Tibial artery (tissue), 4 donors: Measurements from ENCODE around the gene OTOG.

ENCODE experiments used
- DNase-seq, 2 donors: peaks; one replicate each; pipeline ENCODE4 v3.0.0-alpha.2; 2019
- H3K27ac ChIP-seq, 2 donors: fragments of 200-600 bp; sonication (generic) in 1 of 2; 1 replicate in 1 of 2; 2 replicates in 1 of 2; pipeline ENCODE4 v1.5.1; 2018 to 2019; ENCODE audit warnings: mild to moderate bottlenecking in 1 of 2
- H3K27me3 ChIP-seq, 2 donors: fragments of 200-600 bp; sonication (generic) in 1 of 2; one replicate each; pipeline versions ENCODE4 v1.5.1 to v1.6.0; 2016 to 2019
- H3K36me3 ChIP-seq, 3 donors: fragments of 200-600 bp; sonication (generic) in 2 of 3; one replicate each; pipeline ENCODE4 v1.5.1; 2016 to 2019; ENCODE audit warnings: mild to moderate bottlenecking in 2 of 3
- H3K4me1 ChIP-seq, 4 donors: fragments of 200-600 bp; sonication (generic) in 2 of 4; 1 replicate in 3 of 4; 2 replicates in 1 of 4; pipeline ENCODE4 v1.5.1; 2016 to 2019
- H3K4me3 ChIP-seq, 2 donors: fragments of 200-600 bp; sonication (generic) in 1 of 2; 1 replicate in 1 of 2; 2 replicates in 1 of 2; pipeline ENCODE4 v1.5.1; 2018 to 2019; ENCODE audit warnings: mild to moderate bottlenecking in 2 of 2
- H3K9me3 ChIP-seq, 3 donors: fragments of 200-600 bp; sonication (generic) in 1 of 3; one replicate each; pipeline ENCODE4 v1.5.1; 2016 to 2019
- intact Hi-C: fragments of 100-400 bp; cut with DNase I; formaldehyde crosslinking; loops from one replicate; pipeline ENCODE4 v1.15.0; 2023; ENCODE audit warnings: low total_unique reads
- TF ChIP-seq, protein P1 (sequence below), 2 experiments: fragments of 200-600 bp in 1 of 2; fragments of 450-650 bp in 1 of 2; IDR thresholded peaks; one replicate each; pipeline ENCODE4 v1.5.1; 2017 to 2019; ENCODE audit warnings: antibody characterized with exemption in 2 of 2, mild to moderate bottlenecking in 1 of 2, moderate library complexity in 1 of 2

OTOG gene

DNA sequence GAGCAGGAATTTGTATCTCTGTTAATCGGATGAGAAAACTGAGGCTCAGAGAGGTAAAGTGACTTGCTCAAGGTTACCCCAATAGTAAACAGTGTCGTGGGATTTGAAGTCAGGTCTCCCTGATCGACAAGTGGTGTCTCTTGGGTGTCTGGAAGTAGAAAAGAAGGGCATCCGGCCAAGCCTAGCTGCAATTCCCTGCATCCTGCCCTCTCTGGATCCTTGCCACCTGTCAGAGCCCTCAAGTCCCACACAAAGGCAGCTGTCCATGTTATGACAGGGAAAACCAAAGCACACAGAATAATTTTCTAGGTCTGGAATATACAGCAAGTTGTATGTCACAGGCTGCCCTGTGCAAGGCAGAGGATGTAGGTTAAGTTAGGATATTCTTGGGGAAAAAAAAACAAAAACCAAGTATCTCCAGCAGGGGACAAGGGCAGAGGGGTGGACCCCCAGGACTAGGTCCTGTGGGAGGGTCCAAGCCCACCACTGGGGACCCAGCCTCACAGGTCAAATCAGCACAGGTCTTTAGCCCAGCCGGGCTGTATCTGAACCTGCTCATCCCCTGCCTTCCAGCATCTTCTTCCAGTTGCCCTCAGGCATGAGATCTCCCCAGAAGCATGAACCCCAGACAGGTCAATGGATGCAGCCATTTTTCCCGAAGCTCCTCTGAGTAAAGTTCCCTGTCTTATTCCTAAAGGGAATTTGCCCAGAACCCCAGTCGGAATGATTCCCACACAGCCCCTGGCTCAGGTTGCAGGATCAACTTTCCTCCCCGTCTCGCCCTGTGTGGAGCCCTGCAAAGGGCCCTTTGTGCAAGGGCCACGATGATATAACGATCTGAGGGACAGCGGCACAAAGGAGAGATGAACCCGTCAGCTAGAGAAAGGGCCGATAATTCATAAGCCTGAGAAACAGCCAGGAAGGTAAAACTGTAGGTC is 17.9 kb upstream of the OTOG start:
- no peak overlapping the region for H3K4me3 ChIP-seq
- TF ChIP-seq, protein P1, sequence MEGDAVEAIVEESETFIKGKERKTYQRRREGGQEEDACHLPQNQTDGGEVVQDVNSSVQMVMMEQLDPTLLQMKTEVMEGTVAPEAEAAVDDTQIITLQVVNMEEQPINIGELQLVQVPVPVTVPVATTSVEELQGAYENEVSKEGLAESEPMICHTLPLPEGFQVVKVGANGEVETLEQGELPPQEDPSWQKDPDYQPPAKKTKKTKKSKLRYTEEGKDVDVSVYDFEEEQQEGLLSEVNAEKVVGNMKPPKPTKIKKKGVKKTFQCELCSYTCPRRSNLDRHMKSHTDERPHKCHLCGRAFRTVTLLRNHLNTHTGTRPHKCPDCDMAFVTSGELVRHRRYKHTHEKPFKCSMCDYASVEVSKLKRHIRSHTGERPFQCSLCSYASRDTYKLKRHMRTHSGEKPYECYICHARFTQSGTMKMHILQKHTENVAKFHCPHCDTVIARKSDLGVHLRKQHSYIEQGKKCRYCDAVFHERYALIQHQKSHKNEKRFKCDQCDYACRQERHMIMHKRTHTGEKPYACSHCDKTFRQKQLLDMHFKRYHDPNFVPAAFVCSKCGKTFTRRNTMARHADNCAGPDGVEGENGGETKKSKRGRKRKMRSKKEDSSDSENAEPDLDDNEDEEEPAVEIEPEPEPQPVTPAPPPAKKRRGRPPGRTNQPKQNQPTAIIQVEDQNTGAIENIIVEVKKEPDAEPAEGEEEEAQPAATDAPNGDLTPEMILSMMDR (IDR thresholded peaks at IDR 0.05): no peak
- H3K36me3 ChIP-seq: no peaks in the 10 kb centered on the region
- intact Hi-C loops: no loop called here
- no peak overlapping the region for H3K27ac ChIP-seq
- H3K9me3 ChIP-seq: no peaks in the 10 kb centered on the region
- no peak for DNase-seq
- peaks cover 0 to 35% of the 10 kb centered on the region in 2 donors for H3K27me3 ChIP-seq
- no peaks in the 10 kb centered on the region for H3K4me1 ChIP-seq

DNA sequence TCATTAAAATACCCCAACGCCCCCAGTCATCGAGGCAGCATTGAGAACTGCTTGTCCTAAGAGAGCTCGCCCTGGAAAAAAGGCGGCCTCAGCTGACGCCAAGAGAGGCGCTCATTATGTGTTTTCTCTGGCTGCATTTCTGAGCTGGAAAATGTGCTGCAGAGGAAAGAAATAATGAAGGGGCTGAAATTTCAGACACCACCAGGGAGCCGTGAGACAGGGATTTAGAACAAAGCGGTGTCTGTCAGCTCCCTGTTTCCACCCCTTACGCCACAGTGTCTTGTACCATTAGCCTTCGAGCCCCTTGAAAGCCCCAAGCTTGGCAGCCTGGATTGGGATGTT is 17.2 kb upstream of the OTOG start:
- Histone ChIP-seq H3K4me3 (no peak overlapping the region), H3K9me3 (no peaks in the 10 kb centered on the region), H3K27ac (no peak overlapping the region), H3K36me3 (no peaks in the 10 kb centered on the region), H3K4me1 (no peaks in the 10 kb centered on the region), H3K27me3 (peaks cover 0 to 35% of the 10 kb centered on the region in 2 donors)
- no peak for DNase-seq
- TF ChIP-seq, protein P1 (IDR thresholded peaks at IDR 0.05): no peak
- intact Hi-C loops: no loop called here

GRCh38 chr11:17531071-17531600 is 15.9 kb upstream of the OTOG start:
- Histone ChIP-seq H3K36me3 (no peaks in the 10 kb centered on the region), H3K27ac (no peak overlapping the region), H3K9me3 (no peaks in the 10 kb centered on the region), H3K4me3 (no peak overlapping the region), H3K27me3 (peaks cover 0 to 35% of the 10 kb centered on the region in 2 donors), H3K4me1 (no peaks in the 10 kb centered on the region)
- intact Hi-C loops: no loop called here
- TF ChIP-seq, protein P1 (IDR thresholded peaks at IDR 0.05): no peak
- DNase-seq: no peak

- no peak for DNase-seq
- Histone ChIP-seq H3K9me3 (no peaks in the 10 kb centered on the region), H3K36me3 (no peaks in the 10 kb centered on the region), H3K27me3 (peaks cover 0 to 31% of the 10 kb centered on the region in 2 donors), H3K27ac (no peak overlapping the region), H3K4me3 (no peak overlapping the region), H3K4me1 (no peaks in the 10 kb centered on the region)
- intact Hi-C loops: no loop called here
- TF ChIP-seq, protein P1 (IDR thresholded peaks at IDR 0.05): no peak
These were observed 15.4 kb upstream of the OTOG start for GRCh38 chr11:17531636-17532113.

DNA sequence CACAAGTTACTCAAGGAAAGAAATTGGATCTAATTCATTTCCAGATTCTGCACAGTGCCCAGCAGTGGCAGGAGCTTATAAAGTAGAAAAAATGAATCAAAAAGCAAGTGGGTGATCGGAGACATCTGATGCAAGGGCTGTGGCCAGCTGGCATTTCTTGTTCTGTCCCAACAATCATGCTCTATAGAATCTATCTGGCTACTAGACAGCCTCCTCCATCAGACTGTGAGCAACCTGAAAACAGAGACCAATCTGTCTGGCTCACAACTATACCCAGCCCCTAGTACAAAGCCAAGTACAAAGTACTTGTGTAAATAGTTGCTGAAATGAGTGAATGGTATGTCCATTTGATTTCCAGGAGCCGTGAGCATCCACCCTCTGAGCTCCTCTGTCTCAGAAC is 14.3 kb upstream of the OTOG start:
- H3K36me3 ChIP-seq: no peaks in the 10 kb centered on the region
- H3K9me3 ChIP-seq: no peaks in the 10 kb centered on the region
- no peak overlapping the region for H3K27ac ChIP-seq
- intact Hi-C loops: no loop called here
- no peaks in the 10 kb centered on the region for H3K4me1 ChIP-seq
- no peak overlapping the region for H3K4me3 ChIP-seq
- DNase-seq: no peak
- TF ChIP-seq, protein P1 (IDR thresholded peaks at IDR 0.05): no peak
- peaks cover 0 to 30% of the 10 kb centered on the region in 2 donors for H3K27me3 ChIP-seq
